RCC 7860 (cell line): ENCODE results near the gene CCDC85B.
"Not testable (repeated sequence)": the region's sequence is repeated elsewhere in the genome, so short reads cannot be mapped to it uniquely, and the experiment has no call there.

Experiments
- DNase-seq: peaks from one replicate; pipeline ENCODE4 v3.0.0-alpha.2; 2015; ENCODE audit warnings: low spot score
- FAIRE-seq: peaks from 2 replicates; lab custom pipeline; 2012; peaks lifted over from hg19 to GRCh38; lab: Jason Lieb, UNC

Gene CCDC85B

GRCh38 chr11:65885808-65886536 lies 4.5 kb upstream of the CCDC85B start:
- no peak for DNase-seq
- FAIRE-seq: no peak

GRCh38 chr11:65886826-65887722 lies 3.4 kb upstream of the CCDC85B start:
- no peak for FAIRE-seq

GRCh38 chr11:65887723-65888162 lies 2.7 kb upstream of the CCDC85B start:
- FAIRE-seq (no peak), DNase-seq (peak; percentile 35)

More at GRCh38 chr11:65886826-65887722, 3.4 kb upstream of the CCDC85B start:
- DNase-seq: no peak

GRCh38 chr11:65888163-65888814 lies 2.2 kb upstream of the CCDC85B start, which contains the start of gene FIBP:
FIBP (minus strand) TSS chr11:65888471; CDS start chr11:65888418, 53 bp downstream.
- no peak for FAIRE-seq
- DNase-seq: peak; percentile 88

- FAIRE-seq: no peak
- peak; percentile 45 for DNase-seq
Observed at GRCh38 chr11:65891219-65892136, 1.0 kb downstream of the CCDC85B start.

- DNase-seq, FAIRE-seq: not testable (repeated sequence)
Observed at GRCh38 chr11:65892137-65892540, 1.7 kb downstream of the CCDC85B start.

GRCh38 chr11:65892661-65893317 lies 2.3 kb downstream of the CCDC85B start:
- no peak for DNase-seq
- no peak for FAIRE-seq

- FAIRE-seq (no peak), DNase-seq (no peak)
Observed at GRCh38 chr11:65894034-65894591, 3.6 kb downstream of the CCDC85B start.

GRCh38 chr11:65895482-65895981 lies 5.1 kb downstream of the CCDC85B start:
- DNase-seq: no peak
- FAIRE-seq: no peak

GRCh38 chr11:65896034-65896999 lies 5.8 kb downstream of the CCDC85B start:
- DNase-seq (no peak), FAIRE-seq (no peak)

- DNase-seq: no peak
- FAIRE-seq: no peak
Observed at GRCh38 chr11:65897020-65897471, 6.6 kb downstream of the CCDC85B start.

GRCh38 chr11:65898656-65899355 lies 8.3 kb downstream of the CCDC85B start:
- FAIRE-seq (no peak), DNase-seq (no peak)

- FAIRE-seq (no peak), DNase-seq (peak; percentile 77)
Observed at GRCh38 chr11:65899356-65900124, 9.1 kb downstream of the CCDC85B start.

- DNase-seq: peak; percentile 88
- FAIRE-seq: no peak
Observed at GRCh38 chr11:65900125-65900898, 9.8 kb downstream of the CCDC85B start, which contains the start of gene FOSL1. FOSL1 (minus strand) TSS chr11:65900388; CDS start chr11:65900339, 49 bp downstream.

GRCh38 chr11:65900899-65901180 lies 10.4 kb downstream of the CCDC85B start:
- DNase-seq (no peak), FAIRE-seq (no peak)

GRCh38 chr11:65903068-65903481 lies 12.6 kb downstream of the CCDC85B start:
- FAIRE-seq (peak; percentile 72), DNase-seq (peak; percentile 95)
